Forelimb muscle (tissue), 1 donor: Measurements from ENCODE around the gene TMC6. TPM values are rescaled to one million over a fixed set of nuclear protein-coding genes. Genes with fewer than 3 reads are reported as not detected.
"Not testable (repeated sequence)": the region's sequence is repeated elsewhere in the genome, so short reads cannot be mapped to it uniquely, and the experiment has no call there.

Experiments
- DNase-seq: peaks from one replicate; pipeline ENCODE4 v3.0.0-alpha.2; 2013; ENCODE audit warnings: low read depth
- polyA plus RNA-seq: library from polyadenylated mRNA; unstranded; fragments of 120-200 nt; gene quantifications from one replicate; pipeline ENCODE4 v1.2.1, GENCODE V29; 2013; ENCODE audit not compliant: insufficient read length

Gene TMC6, protein sequence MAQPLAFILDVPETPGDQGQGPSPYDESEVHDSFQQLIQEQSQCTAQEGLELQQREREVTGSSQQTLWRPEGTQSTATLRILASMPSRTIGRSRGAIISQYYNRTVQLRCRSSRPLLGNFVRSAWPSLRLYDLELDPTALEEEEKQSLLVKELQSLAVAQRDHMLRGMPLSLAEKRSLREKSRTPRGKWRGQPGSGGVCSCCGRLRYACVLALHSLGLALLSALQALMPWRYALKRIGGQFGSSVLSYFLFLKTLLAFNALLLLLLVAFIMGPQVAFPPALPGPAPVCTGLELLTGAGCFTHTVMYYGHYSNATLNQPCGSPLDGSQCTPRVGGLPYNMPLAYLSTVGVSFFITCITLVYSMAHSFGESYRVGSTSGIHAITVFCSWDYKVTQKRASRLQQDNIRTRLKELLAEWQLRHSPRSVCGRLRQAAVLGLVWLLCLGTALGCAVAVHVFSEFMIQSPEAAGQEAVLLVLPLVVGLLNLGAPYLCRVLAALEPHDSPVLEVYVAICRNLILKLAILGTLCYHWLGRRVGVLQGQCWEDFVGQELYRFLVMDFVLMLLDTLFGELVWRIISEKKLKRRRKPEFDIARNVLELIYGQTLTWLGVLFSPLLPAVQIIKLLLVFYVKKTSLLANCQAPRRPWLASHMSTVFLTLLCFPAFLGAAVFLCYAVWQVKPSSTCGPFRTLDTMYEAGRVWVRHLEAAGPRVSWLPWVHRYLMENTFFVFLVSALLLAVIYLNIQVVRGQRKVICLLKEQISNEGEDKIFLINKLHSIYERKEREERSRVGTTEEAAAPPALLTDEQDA
- 25.1 TPM for polyA plus RNA-seq

DNA sequence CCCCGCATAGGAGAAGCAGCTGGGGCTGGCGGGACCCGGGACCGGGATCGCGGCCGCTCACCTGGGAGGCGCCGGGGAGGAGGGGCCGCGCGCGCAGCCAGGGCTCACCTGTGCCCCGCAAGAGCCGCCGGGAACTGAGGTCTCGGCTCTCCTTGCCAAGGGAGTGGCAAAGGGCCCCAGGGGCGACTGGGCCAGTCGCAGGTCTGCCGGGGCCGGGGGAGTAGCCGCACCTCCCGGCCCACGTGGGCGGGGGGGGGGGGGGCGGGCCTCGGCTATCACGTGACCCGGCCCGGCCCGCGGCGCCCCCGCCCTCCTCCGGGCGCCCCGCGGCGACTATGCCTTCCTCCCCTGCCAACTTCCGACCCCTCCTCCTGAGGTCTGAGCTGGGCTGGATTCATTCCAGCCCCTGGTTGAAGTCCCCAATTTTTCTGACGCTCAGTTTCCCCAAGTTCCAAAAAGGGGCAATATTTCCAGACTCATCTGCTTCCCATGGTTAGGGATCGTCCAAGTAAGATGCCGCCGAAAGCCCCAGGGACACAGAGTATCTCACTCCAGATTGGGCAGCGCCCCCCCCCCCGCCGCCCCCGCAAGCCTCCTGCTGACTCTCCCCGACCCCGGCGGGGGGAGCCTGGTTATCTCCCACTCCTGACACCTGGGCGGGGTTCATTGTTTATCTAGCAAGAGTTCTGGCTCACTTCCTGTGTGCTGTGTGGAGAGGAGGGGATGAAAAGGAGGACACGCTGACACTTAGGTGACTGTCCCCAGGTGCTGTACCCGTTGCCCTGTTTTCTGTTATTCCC lies at the start of gene TMC6:
TSS of gene TMC6 (minus strand) at position 205 of the 800 bp plus-strand sequence. CDS start 1,923 bp downstream, outside the sequence.
- DNase-seq: no peak

DNA sequence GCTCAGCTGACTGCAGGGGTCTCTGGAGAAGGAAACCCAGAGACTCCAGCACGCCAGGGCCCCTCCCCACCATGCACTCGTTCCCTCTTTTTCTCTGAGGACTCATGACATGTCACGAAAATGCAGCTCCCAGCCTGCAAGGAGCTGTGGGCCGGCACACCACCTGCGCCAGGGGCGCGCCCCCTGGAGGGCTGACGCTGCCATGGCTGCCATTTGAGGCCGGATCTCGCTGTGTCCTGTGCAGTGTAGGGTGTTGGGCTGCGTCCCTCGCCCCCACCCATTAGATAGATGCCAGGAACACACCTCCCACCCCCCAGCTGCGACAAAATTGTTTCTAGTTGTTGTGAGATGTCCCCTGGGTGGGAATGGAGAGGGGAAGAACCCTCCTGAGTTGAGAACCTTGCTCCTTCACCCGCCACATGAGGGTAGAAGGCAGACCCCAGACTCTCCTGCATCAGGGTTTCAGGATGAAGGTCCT lies 48.0 kb upstream of the TMC6 start:
- no peak for DNase-seq

- DNase-seq: no peak
These were observed 47.1 kb upstream of the TMC6 start for GRCh38 chr17:78175643-78175981.

GRCh38 chr17:78174870-78175642 lies 46.5 kb upstream of the TMC6 start:
- no peak for DNase-seq

GRCh38 chr17:78174346-78174869 lies 45.9 kb upstream of the TMC6 start:
- DNase-seq: no peak

DNA sequence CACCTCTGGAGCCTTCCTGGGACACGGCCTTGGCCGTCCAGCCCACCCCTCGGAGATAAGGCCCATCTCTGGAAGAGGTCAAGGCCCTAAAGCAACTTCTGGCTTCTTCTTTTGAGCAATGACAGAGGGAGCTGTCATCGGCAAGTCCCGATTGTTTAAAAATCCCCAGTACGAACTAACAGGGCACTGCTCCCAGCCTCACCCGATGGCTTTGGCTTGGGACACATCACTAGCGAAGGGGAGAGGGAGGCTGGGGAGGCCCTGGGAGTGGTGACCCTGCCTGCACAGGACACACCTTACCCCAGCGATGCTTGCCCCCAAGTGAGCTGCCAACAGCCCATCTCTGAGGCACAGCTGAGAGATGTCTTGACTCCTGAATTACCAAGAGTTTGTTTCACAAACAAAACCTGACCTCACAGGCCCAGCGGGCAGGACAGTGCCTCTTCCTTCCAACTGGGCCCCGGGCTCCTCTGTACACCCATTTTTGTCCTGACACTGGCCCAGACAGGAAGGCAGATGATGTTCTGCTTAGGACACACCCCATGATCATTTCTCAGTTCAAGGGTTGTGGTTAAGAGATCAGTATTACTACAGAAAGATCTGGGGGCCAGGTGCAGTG lies 44.7 kb upstream of the TMC6 start:
- DNase-seq: no peak

DNA sequence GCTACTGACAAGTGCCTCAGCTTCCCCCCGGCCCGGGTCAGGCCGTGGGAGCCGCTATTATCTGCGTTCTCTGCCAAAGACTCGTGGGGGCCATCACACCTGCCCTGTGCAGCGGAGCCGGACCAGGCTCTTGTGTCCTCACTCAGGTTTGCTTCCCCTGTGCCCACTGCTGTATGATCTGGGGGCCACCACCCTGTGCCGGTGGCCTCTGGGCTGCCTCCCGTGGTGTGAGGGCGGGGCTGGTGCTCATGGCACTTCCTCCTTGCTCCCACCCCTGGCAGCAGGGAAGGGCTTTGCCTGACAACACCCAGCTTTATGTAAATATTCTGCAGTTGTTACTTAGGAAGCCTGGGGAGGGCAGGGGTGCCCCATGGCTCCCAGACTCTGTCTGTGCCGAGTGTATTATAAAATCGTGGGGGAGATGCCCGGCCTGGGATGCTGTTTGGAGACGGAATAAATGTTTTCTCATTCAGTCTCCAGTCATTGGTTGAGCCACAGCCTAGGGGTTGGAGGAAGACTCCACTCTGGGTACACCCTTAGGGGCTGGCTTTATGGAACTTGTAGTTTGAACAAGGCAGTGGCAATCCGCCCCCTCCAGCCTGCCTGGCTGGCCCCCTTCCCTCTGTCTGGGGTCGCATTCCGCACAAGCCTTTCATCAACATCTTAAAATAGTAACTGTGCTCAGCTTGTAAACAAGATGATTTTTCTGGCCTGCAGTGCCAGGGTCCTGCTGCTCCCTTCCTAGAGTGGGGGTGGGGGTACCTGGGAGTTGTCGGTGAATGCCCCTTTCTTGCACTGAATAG lies 43.9 kb upstream of the TMC6 start:
- no peak for DNase-seq

- not testable (repeated sequence) for DNase-seq
These were observed 43.2 kb upstream of the TMC6 start for GRCh38 chr17:78171591-78172248.

DNA sequence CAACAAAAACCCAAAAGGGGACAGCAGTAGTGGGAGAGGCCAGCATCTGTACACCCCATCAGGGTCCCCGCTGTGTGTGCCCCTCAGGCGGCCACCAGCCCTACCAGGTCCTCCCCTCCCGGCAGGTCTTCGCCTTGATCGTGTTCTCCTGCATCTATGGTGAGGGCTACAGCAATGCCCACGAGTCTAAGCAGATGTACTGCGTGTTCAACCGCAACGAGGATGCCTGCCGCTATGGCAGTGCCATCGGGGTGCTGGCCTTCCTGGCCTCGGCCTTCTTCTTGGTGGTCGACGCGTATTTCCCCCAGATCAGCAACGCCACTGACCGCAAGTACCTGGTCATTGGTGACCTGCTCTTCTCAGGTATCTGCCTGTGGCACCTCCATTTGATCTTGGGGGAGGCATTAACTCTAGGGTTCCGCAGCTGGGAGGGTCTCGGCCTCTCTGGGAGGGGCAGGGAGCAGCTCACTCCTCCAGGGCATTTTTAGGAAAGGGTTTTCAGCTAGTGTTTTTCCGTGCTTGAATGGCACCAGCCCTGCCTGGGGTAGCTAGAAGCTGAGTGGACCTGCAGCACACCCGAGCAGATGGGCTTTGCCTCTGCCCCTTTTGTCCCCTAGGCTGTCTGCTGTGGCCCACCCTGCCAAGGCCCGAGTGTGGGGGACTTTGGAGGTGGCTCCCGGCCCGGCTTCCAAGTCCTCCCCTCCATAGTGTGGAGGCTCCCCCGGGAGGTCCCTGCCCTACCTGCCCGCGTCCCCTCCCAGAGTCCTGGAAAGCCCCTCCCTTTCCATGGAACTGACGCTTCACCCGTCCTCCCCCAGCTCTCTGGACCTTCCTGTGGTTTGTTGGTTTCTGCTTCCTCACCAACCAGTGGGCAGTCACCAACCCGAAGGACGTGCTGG lies 42.4 kb upstream of the TMC6 start:
- DNase-seq: no peak

GRCh38 chr17:78168903-78169793 lies 40.6 kb upstream of the TMC6 start:
- DNase-seq: no peak

- no peak for DNase-seq
These were observed 39.8 kb upstream of the TMC6 start, which contains the start of gene SYNGR2 for GRCh38 chr17:78168242-78168902. Gene SYNGR2, plus strand, starts transcription at chr17:78168581. Its CDS starts 36 bp downstream, at chr17:78168617.

DNA sequence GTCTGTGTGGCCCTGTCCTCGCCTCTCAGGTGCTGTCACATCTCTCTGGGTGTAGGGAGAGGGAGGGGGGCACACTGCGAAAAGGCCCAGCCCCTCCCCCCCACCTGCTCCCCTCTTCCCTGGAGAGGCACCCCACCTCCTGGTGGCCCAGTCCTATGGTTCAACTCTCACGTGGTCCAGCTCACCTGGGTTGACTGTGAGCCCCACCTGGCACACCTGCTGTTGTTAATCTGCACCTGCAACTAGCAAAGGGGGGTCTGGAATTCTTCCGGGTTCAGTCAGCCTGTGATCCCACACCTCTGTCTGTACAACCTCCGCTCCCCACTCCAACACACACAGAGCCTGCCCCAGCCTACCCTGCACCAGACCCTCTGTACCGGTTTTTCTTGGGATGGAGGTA lies 37.9 kb upstream of the TMC6 start:
- DNase-seq: no peak

- DNase-seq: no peak
These were observed 36.4 kb upstream of the TMC6 start for GRCh38 chr17:78164748-78165607.

- no peak for DNase-seq
These were observed 35.6 kb upstream of the TMC6 start for GRCh38 chr17:78163881-78164747.
